HG03354 (cell line): ENCODE data around the gene R3HDM4.

Experiments
- ATAC-seq: cut with Tn5 transposase; IDR thresholded peaks from one replicate; pipeline ENCODE4 v1.9.1; 2021; ENCODE audit warnings: mild to moderate bottlenecking; ENCODE audit not compliant: unreplicated experiment, poor library complexity, severe bottlenecking

Gene R3HDM4

DNA sequence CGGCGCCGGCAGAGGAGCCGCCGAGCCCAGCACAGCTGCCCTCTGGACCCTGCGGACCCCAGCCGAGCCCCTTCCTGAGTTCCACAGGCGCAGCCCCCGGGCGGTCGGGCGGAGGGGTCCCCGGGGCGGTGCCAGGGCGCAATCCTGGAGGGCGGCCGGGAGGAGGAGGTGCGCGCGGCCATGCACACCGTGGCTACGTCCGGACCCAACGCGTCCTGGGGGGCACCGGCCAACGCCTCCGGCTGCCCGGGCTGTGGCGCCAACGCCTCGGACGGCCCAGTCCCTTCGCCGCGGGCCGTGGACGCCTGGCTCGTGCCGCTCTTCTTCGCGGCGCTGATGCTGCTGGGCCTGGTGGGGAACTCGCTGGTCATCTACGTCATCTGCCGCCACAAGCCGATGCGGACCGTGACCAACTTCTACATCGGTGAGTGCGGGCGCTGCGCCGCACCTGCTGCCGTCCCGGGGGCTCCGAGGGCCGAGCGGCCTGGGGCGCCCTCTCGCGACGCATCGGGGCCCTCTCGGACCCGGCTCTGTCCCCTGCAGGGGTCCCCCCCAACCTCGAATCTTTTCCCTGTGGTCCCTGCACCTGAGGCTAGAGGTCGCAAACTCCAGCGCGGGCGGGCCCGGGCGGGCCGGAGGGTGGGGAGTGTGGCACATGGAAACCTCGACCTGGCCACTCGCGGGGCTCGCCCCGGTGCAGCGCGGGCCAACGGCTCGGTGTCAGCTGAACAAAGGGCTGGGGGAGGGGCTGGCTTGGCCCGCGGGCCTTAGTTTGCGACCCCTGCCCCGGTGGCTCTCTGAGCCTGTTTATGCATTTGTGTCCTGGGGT, 4.5 kb upstream of the R3HDM4 start, which contains the start of gene KISS1R:
Gene KISS1R, plus strand, starts transcription at position 11 of the 829 bp plus-strand sequence. Its CDS starts 170 bp downstream, at position 181.
- ATAC-seq = no peak

DNA sequence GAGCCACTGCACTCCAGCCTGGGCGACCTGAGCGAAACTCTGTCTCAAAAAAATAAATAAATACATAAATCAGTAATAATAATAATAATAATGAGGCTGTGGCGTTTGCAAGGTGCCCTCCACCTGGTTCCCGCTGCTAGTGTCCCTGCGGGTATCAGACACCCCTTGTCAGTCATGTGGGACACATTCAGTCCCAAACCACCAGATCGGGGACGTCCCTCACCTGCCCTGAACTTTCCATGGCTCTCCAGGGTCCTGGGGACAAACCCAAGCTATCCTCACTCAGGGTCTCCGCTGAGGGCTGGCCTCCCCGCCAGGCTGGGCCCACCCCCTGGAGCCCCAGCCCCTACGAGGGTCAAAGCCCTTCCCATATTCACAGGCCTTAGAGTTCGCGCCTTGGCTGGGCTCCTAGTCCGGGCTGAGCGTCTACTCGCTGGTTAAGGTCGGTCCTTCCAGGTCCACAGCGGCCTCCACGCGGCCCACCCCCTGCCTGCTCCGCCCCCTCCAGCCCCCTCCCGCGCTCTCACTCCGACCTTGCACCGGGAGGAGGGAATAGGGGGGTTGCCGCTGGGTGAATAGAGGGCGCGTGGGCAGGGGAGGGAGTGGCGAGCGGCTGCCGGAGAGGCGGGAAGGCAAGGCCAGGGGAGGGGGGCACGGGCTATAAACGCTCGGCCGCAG, 3.8 kb upstream of the R3HDM4 start:
- no peak for ATAC-seq

DNA sequence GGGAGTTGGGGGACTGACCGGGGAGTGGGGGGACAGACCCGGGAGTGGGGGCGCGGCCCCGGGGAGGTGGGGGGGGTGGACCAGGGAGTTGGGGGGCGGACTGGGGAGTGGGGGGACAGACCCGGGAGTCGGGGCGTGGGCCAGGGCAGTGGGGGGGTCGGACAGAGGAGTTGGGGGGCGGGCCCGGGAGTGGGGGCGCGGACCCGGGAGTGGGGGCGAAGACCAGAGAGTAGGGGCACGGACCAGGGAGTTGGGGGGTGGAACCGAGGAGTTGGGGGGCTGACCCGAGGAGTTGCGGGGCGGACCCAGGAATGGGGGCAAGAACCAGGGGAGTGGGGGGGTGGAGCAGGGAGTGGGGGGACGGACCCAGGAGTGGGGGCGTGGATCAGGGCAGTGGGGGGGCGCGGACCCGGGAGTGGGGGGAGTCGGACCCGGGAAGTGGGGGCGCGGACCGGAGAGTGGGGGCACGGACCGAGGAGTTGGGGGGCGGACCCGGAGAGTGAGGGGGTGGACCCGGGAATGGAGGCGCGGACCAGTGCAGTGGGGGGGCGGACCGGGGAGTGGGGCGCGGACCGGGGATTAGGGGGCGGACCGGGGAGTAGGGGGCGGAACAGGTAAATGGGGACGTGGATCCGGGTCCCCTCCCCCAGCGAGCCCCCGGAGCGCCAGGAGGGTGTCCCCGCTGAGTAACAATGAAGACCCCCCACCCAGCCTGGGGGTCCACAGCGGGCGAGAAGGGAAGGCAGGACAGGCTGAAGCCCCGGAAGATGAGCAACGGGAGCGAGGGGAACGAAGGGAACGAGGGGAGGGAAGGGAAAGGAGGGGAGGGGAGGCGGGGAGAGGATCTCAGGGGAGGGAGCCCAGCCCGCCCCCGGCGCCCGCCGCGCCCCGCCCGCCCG, 589 bp downstream of the R3HDM4 start:
- ATAC-seq = no peak

DNA sequence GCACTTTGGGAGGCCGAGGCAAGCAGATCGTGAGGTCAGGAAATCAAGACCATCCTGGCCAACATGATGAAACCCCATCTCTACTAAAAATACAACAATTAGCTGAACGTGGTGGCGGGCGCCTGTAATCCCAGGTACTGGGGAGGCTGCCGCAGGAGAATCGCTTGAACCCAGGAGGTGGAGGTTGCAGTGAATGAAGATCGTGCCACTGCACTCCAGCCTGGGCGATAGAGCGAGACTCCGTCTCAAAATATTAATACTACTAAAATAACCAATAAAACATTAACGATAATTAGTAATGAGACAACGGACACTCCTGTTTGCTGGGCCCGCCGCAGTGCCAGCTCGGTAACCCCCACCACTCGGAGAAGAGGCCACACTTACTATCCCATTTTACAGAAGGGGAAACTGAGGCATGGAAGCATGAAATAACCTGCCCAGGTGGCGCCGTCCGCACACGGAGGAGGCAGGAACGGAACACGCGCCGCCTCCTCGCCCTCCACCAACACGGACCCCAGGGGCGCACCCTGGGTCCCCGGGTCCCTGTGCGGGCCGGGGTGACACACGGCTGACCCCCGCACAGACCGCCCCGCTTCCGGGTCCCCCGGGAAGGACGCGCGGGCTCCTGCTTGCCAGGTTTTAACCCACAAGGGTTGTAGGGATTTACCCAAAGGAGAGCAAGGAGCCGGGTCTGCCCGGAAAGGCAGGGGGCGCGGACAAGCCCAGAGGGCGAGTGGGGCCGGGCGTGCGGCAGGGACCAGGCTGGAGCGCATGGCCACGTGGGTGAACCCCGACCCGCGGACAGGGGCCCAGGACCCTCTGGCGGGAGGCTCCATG, 1.6 kb downstream of the R3HDM4 start:
- no peak for ATAC-seq

DNA sequence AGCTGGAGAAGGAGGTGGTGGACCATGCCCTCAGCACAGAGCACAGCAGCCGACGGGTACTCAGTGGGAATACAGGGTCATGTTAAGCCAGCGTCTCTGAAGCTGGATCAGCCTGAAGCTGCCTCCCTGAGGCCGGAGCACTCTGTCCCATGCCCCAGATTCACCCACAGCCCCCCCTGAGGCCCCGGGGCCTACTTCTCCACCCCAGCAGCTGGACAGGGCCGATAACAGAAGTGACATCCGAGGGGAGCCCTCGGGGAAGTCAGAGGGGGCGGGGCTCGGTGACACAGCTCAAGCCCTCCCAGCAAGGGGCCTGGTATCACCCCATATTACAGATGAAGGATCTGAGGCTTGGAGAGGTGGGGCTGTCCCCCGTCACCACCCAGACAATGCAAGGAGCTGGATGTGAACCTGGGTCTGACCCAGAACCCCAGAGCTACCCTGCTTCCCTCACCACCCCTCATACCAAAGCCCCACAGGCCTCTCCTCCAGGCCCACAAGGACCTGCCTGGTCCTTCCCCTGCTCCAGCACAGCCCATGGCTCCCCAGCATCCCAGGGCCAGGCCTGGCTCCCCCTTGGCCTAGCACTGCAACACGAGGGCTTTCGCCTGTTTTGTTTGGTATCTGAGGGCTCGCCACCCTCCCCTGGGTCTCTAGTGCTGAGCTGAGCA, 5.7 kb downstream of the R3HDM4 start:
- no peak for ATAC-seq

DNA sequence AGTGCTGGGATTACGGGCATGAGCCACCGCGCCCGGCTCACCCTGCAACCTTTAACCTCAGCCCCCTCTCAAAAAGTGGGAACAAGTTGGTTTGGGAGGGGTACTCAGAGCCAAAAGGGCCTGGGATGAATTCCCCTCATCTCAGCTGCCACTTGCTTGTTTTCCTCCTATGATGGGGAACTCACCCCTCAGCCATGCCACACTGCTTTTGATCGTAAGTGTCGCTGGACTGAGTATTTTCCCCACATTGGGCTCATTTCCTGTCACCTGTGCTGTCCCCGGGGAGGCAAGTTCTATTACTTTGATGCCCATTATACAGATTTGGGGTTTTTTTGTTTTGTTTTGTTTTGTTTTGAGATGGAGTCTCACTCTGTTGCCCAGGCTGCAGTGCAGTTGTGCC, 6.5 kb downstream of the R3HDM4 start:
- ATAC-seq = no peak

DNA sequence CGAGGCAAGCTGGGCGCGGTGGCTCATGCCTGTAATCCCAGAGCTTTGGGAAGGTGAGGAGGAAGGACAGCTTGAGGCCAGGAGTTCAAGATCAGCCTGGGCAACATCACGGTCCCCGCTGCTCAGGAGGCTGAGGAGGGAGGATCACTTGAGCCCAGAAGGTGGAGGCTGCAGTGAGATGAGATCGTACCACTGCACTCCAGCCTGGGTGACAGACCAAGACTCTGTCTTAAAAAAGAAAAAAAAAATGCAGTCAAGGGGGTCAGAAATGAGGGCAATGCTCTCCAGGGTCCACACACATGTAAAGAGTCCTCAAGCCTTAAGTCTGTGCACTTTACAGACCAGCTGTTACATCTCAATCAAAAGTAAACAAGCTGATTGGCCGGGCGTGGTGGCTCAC, 8.5 kb downstream of the R3HDM4 start:
- no peak for ATAC-seq

DNA sequence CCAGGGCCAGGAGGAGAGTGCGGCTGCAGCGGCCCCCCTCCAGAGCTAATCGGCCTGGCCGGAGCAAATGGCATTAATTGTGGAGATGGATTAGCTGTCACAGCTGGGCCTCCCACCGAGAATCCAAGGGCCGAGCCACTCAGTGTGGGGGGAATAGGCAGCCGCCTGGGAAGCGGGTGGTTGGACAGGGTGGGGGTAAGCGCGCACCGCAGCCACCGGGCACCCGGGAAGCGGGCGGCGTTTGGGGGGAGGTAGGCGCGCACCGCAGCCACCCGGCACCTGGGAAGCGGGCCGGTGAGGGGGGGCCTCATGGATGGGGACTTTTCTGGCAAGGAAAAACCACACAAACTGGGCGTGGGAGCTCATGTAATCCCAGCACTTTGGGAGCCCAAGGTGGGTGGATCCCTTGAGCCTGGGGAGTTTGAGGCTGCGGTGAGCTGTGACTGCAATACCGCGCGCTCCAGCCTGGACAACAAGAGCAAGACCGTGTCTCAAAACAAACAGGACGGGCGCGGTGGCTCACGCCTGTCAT, 9.7 kb downstream of the R3HDM4 start:
- no peak for ATAC-seq

DNA sequence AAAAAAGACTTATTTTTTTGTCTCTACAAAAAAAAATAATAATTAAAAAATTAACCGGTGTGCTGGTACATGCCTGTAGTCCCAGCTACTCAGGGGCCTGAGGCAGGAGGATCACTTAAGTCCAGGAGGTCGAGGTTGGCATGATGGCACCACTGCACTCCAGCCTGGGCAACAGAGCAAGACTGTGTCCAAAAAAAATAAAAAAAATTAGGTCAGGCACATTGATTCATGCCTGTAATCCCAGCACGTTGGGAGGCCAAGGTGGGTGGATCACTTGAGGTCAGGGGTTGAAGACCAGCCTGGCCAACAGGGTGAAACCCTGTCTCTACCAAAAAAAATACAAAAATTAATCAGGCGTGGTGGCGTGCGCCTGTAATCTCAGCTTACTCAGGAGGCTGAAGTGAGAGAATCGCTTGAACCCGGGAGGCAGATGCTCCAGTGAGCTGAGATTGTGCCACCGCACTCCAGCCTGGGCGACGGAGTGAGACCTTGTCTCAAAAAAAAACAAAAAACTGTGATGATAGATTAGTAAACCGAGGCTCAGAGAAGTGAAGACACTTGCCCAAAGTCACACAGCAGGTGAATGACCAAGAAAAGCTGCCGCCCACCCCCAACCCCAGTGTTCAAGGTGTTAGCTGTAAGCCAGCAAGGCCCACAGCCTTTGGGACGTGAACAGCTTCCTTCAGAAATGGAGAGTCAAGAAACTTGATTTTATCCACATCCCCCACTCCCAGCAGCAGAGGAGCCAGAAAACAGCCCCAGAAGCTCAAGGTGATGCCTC, 10.4 kb downstream of the R3HDM4 start:
- ATAC-seq = no peak

DNA sequence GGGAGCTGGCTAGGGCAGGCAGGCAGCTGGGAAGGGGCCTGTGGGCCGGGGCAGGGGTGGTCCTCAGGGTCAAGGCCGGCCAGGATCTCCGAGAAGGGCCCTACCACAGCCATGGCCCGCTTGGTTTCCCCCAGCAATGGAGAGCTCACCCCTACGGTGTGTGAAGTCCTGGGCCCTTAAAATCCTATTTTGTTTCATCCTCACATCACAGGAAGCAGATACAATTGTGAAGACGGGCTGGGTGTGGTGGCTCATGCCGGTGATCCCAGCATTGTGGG, 11.0 kb downstream of the R3HDM4 start:
- no peak for ATAC-seq

DNA sequence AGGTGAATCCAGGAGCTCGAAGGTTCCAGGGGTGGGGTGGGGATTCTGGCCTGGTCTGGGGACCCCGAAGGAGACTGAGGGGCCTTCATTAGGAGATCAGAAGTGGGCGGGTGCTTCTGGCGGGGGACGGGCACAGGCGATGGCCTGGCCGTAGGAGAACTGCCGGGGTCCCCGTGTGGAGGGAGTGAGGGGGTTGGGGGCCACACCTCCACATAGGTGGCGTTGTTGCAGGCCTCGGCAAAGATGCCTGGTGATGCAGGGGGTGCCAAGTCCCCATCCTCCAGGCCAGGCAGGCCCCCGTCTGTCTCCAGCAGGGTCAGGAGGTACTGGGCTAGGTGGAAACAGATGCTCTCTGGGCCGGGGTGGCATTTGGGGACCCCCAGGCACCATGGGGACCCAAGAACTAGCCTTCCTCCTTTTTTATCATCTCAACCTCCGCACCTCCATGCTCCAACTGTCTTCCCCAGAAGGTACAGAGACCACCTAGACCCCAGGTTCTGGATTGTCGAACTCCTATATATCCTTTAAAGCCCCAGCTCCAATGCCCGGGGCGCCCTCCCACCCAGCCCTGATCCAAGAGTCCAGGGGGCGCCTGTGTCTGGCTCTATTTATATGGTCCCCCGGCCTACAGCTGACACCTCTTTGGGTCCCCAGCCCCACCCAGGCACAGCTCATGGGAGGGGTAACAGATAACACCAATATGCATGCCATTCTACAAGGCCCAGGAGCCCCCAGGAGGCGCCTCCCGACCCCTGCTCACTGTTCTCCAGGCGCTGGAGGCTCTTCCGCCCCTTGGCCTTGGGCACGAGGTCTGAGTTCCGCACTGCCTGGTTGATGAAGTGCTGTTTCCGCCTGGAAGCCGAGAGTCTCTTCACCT, 11.6 kb downstream of the R3HDM4 start:
- ATAC-seq = no peak

DNA sequence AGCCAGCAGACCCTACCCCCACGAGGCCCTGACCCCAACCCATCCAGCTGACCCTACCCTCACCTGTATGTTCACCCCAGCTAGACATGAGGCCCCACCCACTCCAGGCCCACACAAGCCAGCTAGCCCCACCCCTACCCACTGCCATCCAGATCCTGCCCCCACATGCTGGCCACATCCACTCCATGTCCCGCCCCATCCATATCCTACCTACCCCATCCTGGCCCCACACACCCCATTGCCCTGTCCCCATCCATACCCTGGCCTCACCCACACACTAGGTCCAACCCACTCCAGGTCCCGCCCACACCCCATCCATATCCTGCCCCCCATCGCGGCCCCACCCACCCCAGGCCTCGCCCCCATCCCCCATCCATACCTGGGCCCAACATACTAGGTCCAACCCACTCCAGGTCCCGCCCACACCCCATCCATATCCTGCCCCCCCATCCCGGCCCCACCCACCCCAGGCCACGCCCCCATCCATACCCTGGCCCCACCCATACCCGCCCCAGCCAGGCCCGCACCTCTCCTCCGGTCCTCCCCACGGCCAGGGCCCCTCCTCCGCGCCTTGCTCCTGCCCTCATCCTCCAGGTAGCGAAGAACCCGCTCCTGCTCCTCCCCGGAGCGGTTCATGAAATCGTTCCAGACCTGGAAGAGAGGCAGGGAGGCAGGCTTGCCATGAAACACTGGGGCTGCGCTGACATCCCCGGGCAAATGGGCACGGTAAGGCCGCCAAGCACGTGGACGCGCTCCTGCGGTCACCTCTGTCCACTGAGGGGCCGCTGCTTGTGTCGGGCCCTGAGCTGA, 12.5 kb downstream of the R3HDM4 start:
- no peak for ATAC-seq

DNA sequence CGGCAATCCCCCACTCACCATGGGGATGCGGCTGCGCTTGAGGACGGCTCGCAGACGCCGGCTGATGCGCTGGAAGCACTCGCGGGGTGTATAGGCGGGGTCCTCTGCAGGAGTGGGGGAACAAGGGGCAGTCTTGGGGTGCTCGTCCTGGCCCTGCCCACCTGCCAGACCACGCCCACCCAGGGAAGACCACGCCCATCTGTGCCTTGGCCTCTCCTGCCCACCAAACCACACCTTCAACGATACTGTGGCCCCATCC, 13.0 kb downstream of the R3HDM4 start:
- ATAC-seq = no peak

DNA sequence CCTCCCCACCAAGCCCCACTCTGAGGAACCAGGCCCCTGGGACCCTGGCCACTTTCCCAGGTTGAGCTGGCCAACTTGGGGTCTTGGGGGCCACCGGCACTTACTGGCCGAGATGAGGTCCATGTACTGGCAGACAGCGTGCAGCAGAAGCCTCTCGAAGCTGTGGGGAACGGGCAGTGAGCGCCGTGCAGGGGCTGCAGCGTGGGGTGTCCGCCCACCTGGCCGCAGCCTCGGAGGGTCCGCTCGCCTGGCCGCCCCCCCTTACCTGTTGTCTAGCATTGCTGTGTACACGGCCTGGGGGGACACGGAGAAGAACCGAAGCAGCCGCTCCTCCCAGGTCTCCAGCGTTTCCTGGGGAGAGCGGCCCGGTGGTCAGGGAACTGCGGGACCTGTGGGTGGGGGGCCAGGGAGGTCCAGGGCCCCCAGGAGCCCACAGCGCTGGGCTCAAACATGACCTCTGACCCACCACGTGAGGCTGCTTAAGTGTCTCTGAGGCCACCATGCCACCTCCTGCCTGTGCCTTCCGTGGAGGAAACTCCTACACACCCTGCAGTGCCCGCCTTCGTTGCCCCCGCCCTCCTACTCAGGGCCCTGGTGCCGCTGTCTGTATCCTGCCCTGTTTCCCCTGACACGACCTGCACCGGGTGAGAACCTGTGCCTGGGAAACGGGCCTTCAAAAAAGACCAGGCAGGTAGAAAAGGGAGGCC, 13.5 kb downstream of the R3HDM4 start:
- ATAC-seq = no peak

DNA sequence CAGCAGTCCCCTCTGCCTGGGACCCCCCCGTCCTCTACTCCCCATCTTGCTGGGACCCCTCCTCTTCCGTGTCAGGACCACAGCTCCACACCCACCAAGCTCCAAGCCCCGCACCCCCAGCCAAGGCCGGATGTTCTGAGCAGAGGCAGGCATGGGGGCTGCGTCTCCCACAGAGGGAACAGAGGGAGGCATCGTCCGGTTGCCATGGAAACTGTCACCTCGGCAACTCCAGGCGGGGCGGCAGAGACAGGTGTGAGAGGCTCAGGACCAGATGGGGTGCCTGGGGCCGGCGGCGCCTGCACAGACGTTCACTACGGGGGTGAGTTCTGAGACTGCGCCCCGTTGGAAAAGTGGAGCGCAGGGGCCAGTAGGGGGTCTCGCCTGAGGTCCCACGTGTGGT, 14.4 kb downstream of the R3HDM4 start:
- ATAC-seq = no peak

DNA sequence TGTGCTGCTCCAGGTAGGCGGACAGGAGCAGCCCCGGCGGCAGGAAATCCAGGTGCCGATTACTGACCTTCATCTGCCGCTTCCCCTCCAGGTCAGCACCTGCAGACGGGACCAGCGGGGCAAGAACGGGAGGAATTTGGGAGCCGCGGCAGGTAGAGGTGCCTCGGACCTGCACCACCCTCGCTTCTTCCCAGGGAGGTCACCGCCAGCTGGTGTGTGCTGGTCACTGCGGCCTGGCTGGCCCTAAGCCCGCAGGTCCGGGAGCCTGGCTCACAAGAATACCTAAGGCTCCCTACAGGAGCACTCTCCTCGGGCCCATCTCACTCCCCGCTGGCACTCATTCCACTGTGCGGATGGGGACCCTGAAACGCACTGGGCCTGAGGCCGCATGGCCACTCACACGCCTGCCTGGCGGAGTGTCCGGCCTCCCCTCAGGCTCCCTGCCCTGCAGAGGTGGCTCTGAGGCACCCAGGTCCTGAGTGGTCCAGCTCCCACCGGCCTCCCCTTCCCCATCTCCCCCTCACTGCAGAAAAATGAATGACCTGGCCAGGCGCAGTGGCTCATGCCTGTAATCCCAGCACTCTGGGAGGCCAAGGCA, 15.5 kb downstream of the R3HDM4 start:
- ATAC-seq = no peak
